ENCODE data around the gene PARP16.
"Not testable (repeated sequence)": the region's sequence is repeated elsewhere in the genome, so short reads cannot be mapped to it uniquely, and the experiment has no call there.

PARP16 gene

DNA sequence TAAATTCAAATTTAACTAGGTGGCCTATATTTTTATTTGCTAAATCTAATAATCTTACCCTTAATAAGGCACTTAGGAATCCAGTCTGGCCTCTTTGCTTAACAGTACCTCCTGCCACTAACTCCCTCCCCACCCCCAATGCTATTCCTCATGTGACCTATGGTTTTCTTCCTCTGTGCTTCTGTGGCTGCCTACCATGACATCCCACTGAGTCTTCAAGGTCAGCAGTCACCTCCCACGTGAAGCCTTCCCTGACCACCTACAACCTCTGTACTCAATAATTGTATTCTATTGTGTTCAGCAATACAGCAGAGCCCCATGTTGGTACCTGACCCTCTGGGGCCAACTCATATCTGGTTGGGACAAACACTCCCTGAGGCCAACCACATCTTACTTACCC is 9.7 kb downstream of the PARP16 start:
- DNase-seq = no peak
- Histone ChIP-seq H3K9me3 (ENCODE audit: insufficient read depth, low read depth, low read length) (no peaks in the 10 kb centered on the region), H3K4me2 (ENCODE audit: low read length) (no peak overlapping the region), H3K27me3 (ENCODE audit: insufficient read depth, low read length) (no peaks in the 10 kb centered on the region), H2AK5ac (ENCODE audit: low read length) (no peak overlapping the region), H3K14ac (ENCODE audit: low read length) (no peak overlapping the region), H3K79me1 (ENCODE audit: low read length) (no peaks in the 10 kb centered on the region), H2BK12ac (ENCODE audit: low read length) (no peak overlapping the region), H3K36me3 (ENCODE audit: control insufficient read depth in 1 of 2, insufficient read depth in 2 of 2, low read length in 2 of 2) (no peaks in the 10 kb centered on the region), H3K18ac (ENCODE audit: low read length) (no peak overlapping the region), H3K4ac (ENCODE audit: low read depth, low read length) (no peak overlapping the region), H3K4me1 (ENCODE audit: control insufficient read depth in 1 of 2, insufficient read depth in 2 of 2, low read length in 2 of 2) (peaks cover 0 to 3% of the 10 kb centered on the region in 2 experiments), H4K91ac (ENCODE audit: low read depth, low read length) (no peak overlapping the region), H3K79me2 (ENCODE audit: control insufficient read depth, insufficient read depth, low read length, poor library complexity) (no peaks in the 10 kb centered on the region), H3K4me3 (ENCODE audit: low read depth, low read length) (no peak overlapping the region), H4K8ac (ENCODE audit: low read depth, low read length) (no peak overlapping the region), H3K27ac (ENCODE audit: low read depth, low read length) (no peak overlapping the region), H4K12ac (ENCODE audit: low read depth, low read length) (no peak overlapping the region), H2BK120ac (ENCODE audit: insufficient read depth, low read length, poor library complexity) (no peak overlapping the region), H3K9ac (ENCODE audit: low read length) (no peak overlapping the region), H3K23ac (ENCODE audit: low read length) (no peak overlapping the region), H2AFZ (ENCODE audit: insufficient read depth, low read length, poor library complexity) (no peak overlapping the region), H2BK5ac (ENCODE audit: low read depth, low read length, poor library complexity) (no peak overlapping the region)
- WGBS (ENCODE audit: extremely low coverage, insufficient coverage, insufficient read length) = no CpG with 5 or more reads among the region's 1 CpG

DNA sequence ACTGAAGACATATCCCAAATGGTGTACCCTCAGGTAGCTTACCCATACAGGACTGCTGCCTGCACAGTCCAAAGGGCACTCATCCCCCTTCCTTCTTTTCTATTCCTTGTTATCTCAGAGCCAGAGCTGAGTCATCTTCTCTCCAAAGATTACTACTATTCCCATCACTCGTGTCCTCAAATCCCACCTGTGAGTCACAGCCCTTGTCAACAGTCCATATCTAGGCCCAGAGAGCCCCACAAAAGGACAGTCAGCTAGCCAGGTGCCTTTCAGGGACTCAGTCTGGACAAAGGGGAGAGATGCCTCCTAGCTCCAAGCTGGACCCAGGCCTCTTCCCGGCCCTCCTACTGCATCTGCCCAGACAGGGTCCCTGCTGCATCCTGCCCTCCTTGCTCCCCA is 11.0 kb downstream of the PARP16 start:
- Histone ChIP-seq H4K91ac (ENCODE audit: low read depth, low read length) (no peak overlapping the region), H3K36me3 (ENCODE audit: control insufficient read depth in 1 of 2, insufficient read depth in 2 of 2, low read length in 2 of 2) (no peaks in the 10 kb centered on the region)

DNA sequence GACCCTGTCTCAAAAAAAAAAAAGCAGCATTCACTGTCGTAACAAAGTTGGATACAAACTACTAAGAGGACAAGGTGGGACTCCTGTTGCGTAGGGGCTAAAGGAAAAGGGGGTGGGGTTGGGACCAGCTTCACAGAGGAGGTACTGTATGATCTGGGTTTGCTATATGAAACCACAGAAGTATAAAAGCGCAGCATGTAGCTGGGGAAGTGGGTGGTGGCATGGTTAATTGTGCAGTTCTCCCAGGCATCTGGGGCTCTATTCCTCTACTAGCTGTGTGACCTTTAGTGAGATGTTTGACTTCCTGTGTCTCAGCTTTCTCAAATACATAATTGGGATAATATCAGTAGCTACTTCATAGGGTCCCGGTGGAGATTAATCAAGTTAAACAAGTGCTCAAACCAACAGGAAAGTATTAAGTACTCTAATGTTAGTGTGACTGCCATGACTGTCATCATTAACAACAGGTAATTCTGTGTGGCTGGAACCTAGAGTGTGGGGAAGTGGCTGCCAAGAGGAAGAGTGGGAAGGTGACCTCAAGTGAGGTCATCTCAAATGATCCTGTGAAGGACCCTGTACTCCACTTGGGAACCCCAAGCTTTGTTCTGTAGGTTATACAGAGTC is 11.5 kb downstream of the PARP16 start:
- Histone ChIP-seq H3K4me1 (ENCODE audit: control insufficient read depth in 1 of 2, insufficient read depth in 2 of 2, low read length in 2 of 2) (peaks cover 0 to 3% of the 10 kb centered on the region in 2 experiments), H3K4me3 (ENCODE audit: low read depth, low read length) (no peak overlapping the region), H3K9ac (ENCODE audit: low read length) (no peak overlapping the region), H3K18ac (ENCODE audit: low read length) (no peak overlapping the region), H3K36me3 (ENCODE audit: control insufficient read depth in 1 of 2, insufficient read depth in 2 of 2, low read length in 2 of 2) (no peaks in the 10 kb centered on the region), H3K79me1 (ENCODE audit: low read length) (no peaks in the 10 kb centered on the region), H2BK120ac (ENCODE audit: insufficient read depth, low read length, poor library complexity) (no peak overlapping the region), H3K27ac (ENCODE audit: low read depth, low read length) (no peak overlapping the region), H2BK5ac (ENCODE audit: low read depth, low read length, poor library complexity) (no peak overlapping the region), H3K4ac (ENCODE audit: low read depth, low read length) (no peak overlapping the region), H3K79me2 (ENCODE audit: control insufficient read depth, insufficient read depth, low read length, poor library complexity) (no peaks in the 10 kb centered on the region), H4K91ac (ENCODE audit: low read depth, low read length) (no peak overlapping the region), H3K27me3 (ENCODE audit: insufficient read depth, low read length) (no peaks in the 10 kb centered on the region), H3K9me3 (ENCODE audit: insufficient read depth, low read depth, low read length) (no peaks in the 10 kb centered on the region), H2AFZ (ENCODE audit: insufficient read depth, low read length, poor library complexity) (no peak overlapping the region), H3K23ac (ENCODE audit: low read length) (no peak overlapping the region), H4K12ac (ENCODE audit: low read depth, low read length) (no peak overlapping the region), H3K14ac (ENCODE audit: low read length) (no peak overlapping the region), H2AK5ac (ENCODE audit: low read length) (no peak overlapping the region), H2BK12ac (ENCODE audit: low read length) (no peak overlapping the region), H3K4me2 (ENCODE audit: low read length) (no peak overlapping the region), H4K8ac (ENCODE audit: low read depth, low read length) (no peak overlapping the region)
- no peak for DNase-seq
- WGBS (ENCODE audit: extremely low coverage, insufficient coverage, insufficient read length) = no CpG with 5 or more reads among the region's 4 CpGs

More for the DNA sequence above, 11.0 kb downstream of the PARP16 start:
- no CpG with 5 or more reads among the region's 2 CpGs for WGBS (ENCODE audit: extremely low coverage, insufficient coverage, insufficient read length)
- H3K9me3 ChIP-seq (ENCODE audit: insufficient read depth, low read depth, low read length) = no peaks in the 10 kb centered on the region
- no peaks in the 10 kb centered on the region for H3K79me2 ChIP-seq (ENCODE audit: control insufficient read depth, insufficient read depth, low read length, poor library complexity)
- DNase-seq = no peak
- no peak overlapping the region for H2BK120ac ChIP-seq (ENCODE audit: insufficient read depth, low read length, poor library complexity)
- no peak overlapping the region for H3K14ac ChIP-seq (ENCODE audit: low read length)
- H4K12ac ChIP-seq (ENCODE audit: low read depth, low read length) = no peak overlapping the region
- no peak overlapping the region for H3K4me2 ChIP-seq (ENCODE audit: low read length)
- H2BK5ac ChIP-seq (ENCODE audit: low read depth, low read length, poor library complexity) = no peak overlapping the region
- no peak overlapping the region for H2AK5ac ChIP-seq (ENCODE audit: low read length)
- no peak overlapping the region for H2BK12ac ChIP-seq (ENCODE audit: low read length)
- H3K9ac ChIP-seq (ENCODE audit: low read length) = no peak overlapping the region
- no peak overlapping the region for H3K4ac ChIP-seq (ENCODE audit: low read depth, low read length)
- H2AFZ ChIP-seq (ENCODE audit: insufficient read depth, low read length, poor library complexity) = no peak overlapping the region
- no peak overlapping the region for H3K27ac ChIP-seq (ENCODE audit: low read depth, low read length)
- peaks cover under 1 to 1% of the 10 kb centered on the region in 2 experiments for H3K4me1 ChIP-seq (ENCODE audit: control insufficient read depth in 1 of 2, insufficient read depth in 2 of 2, low read length in 2 of 2)
- no peak overlapping the region for H3K18ac ChIP-seq (ENCODE audit: low read length)
- no peaks in the 10 kb centered on the region for H3K27me3 ChIP-seq (ENCODE audit: insufficient read depth, low read length)
- H3K23ac ChIP-seq (ENCODE audit: low read length) = no peak overlapping the region
- H3K79me1 ChIP-seq (ENCODE audit: low read length) = no peaks in the 10 kb centered on the region
- no peak overlapping the region for H3K4me3 ChIP-seq (ENCODE audit: low read depth, low read length)
- H4K8ac ChIP-seq (ENCODE audit: low read depth, low read length) = no peak overlapping the region

DNA sequence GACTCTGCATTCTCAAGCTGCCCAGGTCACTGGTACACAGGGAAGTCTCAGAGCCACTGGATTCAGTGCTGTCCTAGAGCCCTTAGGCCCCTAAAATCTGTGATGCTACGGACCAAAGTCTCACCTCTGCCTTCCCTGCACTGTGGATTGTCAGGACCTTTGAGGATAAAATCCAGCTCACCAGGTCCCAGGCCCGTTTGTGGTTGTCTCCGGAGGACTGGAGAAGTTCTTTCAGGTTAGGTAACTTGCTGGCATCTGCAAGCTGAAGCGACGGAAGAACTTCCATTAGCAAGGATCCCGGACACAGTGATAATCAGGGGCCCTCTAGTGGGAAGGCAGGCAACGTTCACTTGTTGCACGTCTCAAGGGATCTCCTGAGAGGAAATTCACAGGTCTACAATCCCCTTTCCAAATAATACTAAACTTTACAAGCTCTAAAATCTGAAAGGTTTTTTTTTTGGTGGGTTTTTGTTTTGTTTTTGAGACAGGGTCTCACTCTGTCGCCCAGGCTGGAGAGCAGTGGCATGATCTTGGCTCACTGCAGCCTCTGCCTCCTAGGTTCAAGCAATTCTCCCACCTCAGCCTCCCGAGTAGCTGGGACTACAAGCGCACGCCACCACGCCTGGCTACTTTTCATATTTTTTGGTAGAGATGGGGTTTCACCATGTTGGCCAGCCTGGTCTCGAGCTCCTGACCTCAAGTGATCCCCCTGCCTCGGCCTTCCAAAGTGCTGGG is 15.7 kb downstream of the PARP16 start:
- H2AK5ac ChIP-seq (ENCODE audit: low read length); H3K18ac ChIP-seq (ENCODE audit: low read length); H3K9me3 ChIP-seq (ENCODE audit: insufficient read depth, low read depth, low read length); H3K4ac ChIP-seq (ENCODE audit: low read depth, low read length); H3K4me1 ChIP-seq (ENCODE audit: control insufficient read depth in 1 of 2, insufficient read depth in 2 of 2, low read length in 2 of 2); H3K79me2 ChIP-seq (ENCODE audit: control insufficient read depth, insufficient read depth, low read length, poor library complexity); H3K9ac ChIP-seq (ENCODE audit: low read length); H2BK12ac ChIP-seq (ENCODE audit: low read length); H4K8ac ChIP-seq (ENCODE audit: low read depth, low read length); H3K14ac ChIP-seq (ENCODE audit: low read length); H2BK5ac ChIP-seq (ENCODE audit: low read depth, low read length, poor library complexity); H3K36me3 ChIP-seq (ENCODE audit: control insufficient read depth in 1 of 2, insufficient read depth in 2 of 2, low read length in 2 of 2); H3K4me2 ChIP-seq (ENCODE audit: low read length); H3K23ac ChIP-seq (ENCODE audit: low read length); H2BK120ac ChIP-seq (ENCODE audit: insufficient read depth, low read length, poor library complexity); H3K27ac ChIP-seq (ENCODE audit: low read depth, low read length); H3K27me3 ChIP-seq (ENCODE audit: insufficient read depth, low read length); H4K12ac ChIP-seq (ENCODE audit: low read depth, low read length); H3K4me3 ChIP-seq (ENCODE audit: low read depth, low read length); H3K79me1 ChIP-seq (ENCODE audit: low read length); H4K91ac ChIP-seq (ENCODE audit: low read depth, low read length); H2AFZ ChIP-seq (ENCODE audit: insufficient read depth, low read length, poor library complexity): not testable (repeated sequence)
- peak; percentile 61 to 80 for DNase-seq
- WGBS (ENCODE audit: extremely low coverage, insufficient coverage, insufficient read length) = no CpG with 5 or more reads among the region's 15 CpGs
